Body of pancreas (tissue), 4 donors: Measurements from ENCODE around the gene MT1E. TPM values are rescaled to one million over a fixed set of nuclear protein-coding genes. Genes with fewer than 3 reads are reported as not detected.
A peak's percentile ranks its signal among the peaks of the same experiment; 100 is the strongest.
"Not testable (repeated sequence)": the region's sequence is repeated elsewhere in the genome, so short reads cannot be mapped to it uniquely, and the experiment has no call there.

ENCODE experiments used
- ATAC-seq: fragments of 150-250 bp; one replicate; pipeline ENCODE4 v1.9.1; 2016
- DNase-seq, 4 donors: peaks; one replicate each; pipeline ENCODE4 v3.0.0-alpha.2; 2019
- H3K27ac ChIP-seq, 4 donors: fragments of 200-600 bp; sonication (generic); 1 replicate in 3 of 4; 2 replicates in 1 of 4; pipeline versions ENCODE4 v1.5.1 to v1.6.1; 2016 to 2019; ENCODE audit warnings: mild to moderate bottlenecking in 1 of 4, mixed read lengths in 1 of 4, moderate library complexity in 1 of 4
- H3K27me3 ChIP-seq, 2 donors: fragments of 200-600 bp; sonication (generic); one replicate each; pipeline ENCODE4 v1.6.0; 2016; ENCODE audit warnings: mild to moderate bottlenecking in 1 of 2
- H3K36me3 ChIP-seq, 2 donors: fragments of 200-600 bp; sonication (generic); replicated peaks in 1 of 2; 2 replicates each; pipeline ENCODE4 v1.5.1; 2016; ENCODE audit warnings: low read depth in 2 of 2; ENCODE audit not compliant: insufficient read depth in 1 of 2
- H3K4me1 ChIP-seq: fragments of 200-600 bp; sonication (generic); one replicate; pipeline ENCODE4 v1.6.0; 2016
- H3K4me3 ChIP-seq, 2 donors: fragments of 200-600 bp; sonication (generic); 1 replicate in 1 of 2; 2 replicates in 1 of 2; pipeline ENCODE4 v1.5.1; 2016 to 2019
- H3K9me3 ChIP-seq, 3 donors: fragments of 200-600 bp; sonication (generic); 1 replicate in 2 of 3; 2 replicates in 1 of 3; pipeline ENCODE4 v1.5.1; 2016
- CTCF ChIP-seq, 7 experiments: fragments of 450-650 bp in 4 of 7; fragments of 200-600 bp in 3 of 7; sonication (generic) in 3 of 7; IDR thresholded peaks; one replicate each; pipeline ENCODE4 v1.5.1; 2016 to 2019; ENCODE audit warnings: antibody characterized with exemption in 7 of 7
- POLR2A ChIP-seq, 3 donors: fragments of 450-650 bp; IDR thresholded peaks; one replicate each; pipeline ENCODE4 v1.6.1; 2016; ENCODE audit warnings: antibody characterized with exemption in 3 of 3, mild to moderate bottlenecking in 2 of 3
- WGBS, 2 donors: methylation state at CpG; one replicate each; pipeline ENCODE4 v1.1.5; 2017; 5-methylcytosine and 5-hydroxymethylcytosine counted together
- intact Hi-C: fragments of 100-400 bp; cut with DNase I; formaldehyde crosslinking; loops from one replicate; pipeline ENCODE4 v1.15.1; 2023
- total RNA-seq, 2 donors: library from RNA; depleted of rRNA; stranded (reverse); fragments of >200 nt; gene quantifications; one replicate each; pipeline ENCODE4 v1.1.0, GENCODE V29; 2016

MT1E gene
- total RNA-seq, 2 donors from 2014 or later = 99.9 to 679 TPM

- H3K4me1 ChIP-seq = peaks cover 42% of the 10 kb centered on the region
- no peak overlapping the region for H3K4me3 ChIP-seq
- 28 to 40% methylated on average over 12 of the region's 12 CpGs for WGBS, 2 donors
- H3K27ac ChIP-seq = no peak overlapping the region
- DNase-seq (peak; percentile 57 to 68 (median 62)), ATAC-seq (peak; percentile 69)
- intact Hi-C loops = no loop called here
- no peaks in the 10 kb centered on the region for H3K9me3 ChIP-seq
- TF ChIP-seq POLR2A (IDR thresholded peaks at IDR 0.05) (no peak), CTCF (IDR thresholded peaks at IDR 0.05) (peak; percentile 64 to 87 (median 80))
- no peaks in the 10 kb centered on the region for H3K27me3 ChIP-seq
- H3K36me3 ChIP-seq = no peaks in the 10 kb centered on the region
Observed at GRCh38 chr16:56673921-56674320, 48.3 kb downstream of the MT1E start.

GRCh38 chr16:56674570-56674969 is 49.0 kb downstream of the MT1E start:
- peaks cover 41% of the 10 kb centered on the region for H3K4me1 ChIP-seq
- ATAC-seq, DNase-seq, intact Hi-C loops, H3K27ac ChIP-seq, H3K36me3 ChIP-seq, H3K9me3 ChIP-seq, H3K4me3 ChIP-seq, H3K27me3 ChIP-seq: not testable (repeated sequence)
- 83 to 86% methylated on average over 6 of the region's 6 CpGs for WGBS, 2 donors

DNA sequence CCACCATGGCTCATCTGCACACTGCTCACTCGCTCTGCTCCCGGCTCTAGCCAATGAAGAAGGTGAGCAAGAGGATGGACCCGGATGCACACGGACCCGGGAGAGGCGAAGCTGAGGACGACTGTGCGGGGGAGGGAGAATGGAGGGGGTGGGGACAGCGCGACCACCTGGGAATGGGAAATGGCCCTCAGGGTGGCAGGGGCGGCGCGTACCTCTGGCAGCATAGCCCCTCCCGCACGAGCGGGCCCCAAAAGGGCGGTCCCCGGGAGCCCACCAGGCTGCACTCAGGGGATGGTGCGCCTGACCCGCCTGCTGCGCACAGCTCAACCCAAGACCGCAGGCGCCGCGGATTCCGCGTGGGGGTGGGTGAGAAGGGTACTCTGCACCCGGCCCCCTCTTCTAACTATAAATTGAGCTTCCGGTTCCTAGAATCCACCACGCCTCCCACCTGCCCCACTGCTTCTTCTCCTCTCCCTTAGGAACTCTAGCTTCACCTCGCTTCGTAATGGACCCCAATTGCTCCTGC is 50.2 kb downstream of the MT1E start:
- WGBS, 2 donors = 36 to 67% methylated on average over 21 to 23 of the region's 32 CpGs
- no peak for DNase-seq
- ATAC-seq = no peak
- intact Hi-C loops = no loop called here
- Histone ChIP-seq H3K9me3 (no peaks in the 10 kb centered on the region), H3K27me3 (no peaks in the 10 kb centered on the region), H3K4me3 (no peak overlapping the region), H3K36me3 (no peaks in the 10 kb centered on the region), H3K27ac (no peak overlapping the region), H3K4me1 (peaks cover 40% of the 10 kb centered on the region)
- TF ChIP-seq POLR2A (IDR thresholded peaks at IDR 0.05) = no peak
- TF ChIP-seq CTCF (IDR thresholded peaks at IDR 0.05) = no peak

Other genes with a start within 250 kb of the MT1E start
- 100 to 1,000 TPM in 1 of 2 donors, 10 to 100 TPM in 1; 87.7 to 130 TPM for gene AMFR, start 200.2 kb upstream of the MT1E start, total RNA-seq
- gene NUDT21, start 174.4 kb upstream of the MT1E start, total RNA-seq = 10 to 100 TPM in 1 of 2 donors, 1 to 10 TPM in 1; 9.2 to 24.6 TPM
- 10 to 100 TPM in 1 of 2 donors, 1 to 10 TPM in 1; 6.6 to 15.6 TPM for gene OGFOD1, start 174.2 kb upstream of the MT1E start, total RNA-seq
- gene BBS2, start 105.8 kb upstream of the MT1E start, total RNA-seq = 10 to 100 TPM; 14.3 to 19.1 TPM
- not detected for gene MT4, start 60.7 kb upstream of the MT1E start, total RNA-seq
- not detected for gene MT3, start 36.3 kb upstream of the MT1E start, total RNA-seq
- gene MT2A, start 17.2 kb upstream of the MT1E start, total RNA-seq = 100 to 1,000 TPM in 1 of 2 donors, 10 to 100 TPM in 1; 20.0 to 211 TPM
- gene MT1M, start 6.9 kb downstream of the MT1E start, total RNA-seq = 100 to 1,000 TPM in 1 of 2 donors, 1 to 10 TPM in 1; 9.6 to 112 TPM
- 100 to 1,000 TPM in 1 of 2 donors, not detected in 1; 268 TPM for gene MT1A, start 12.9 kb downstream of the MT1E start, total RNA-seq
- gene MT1B, start 26.1 kb downstream of the MT1E start, total RNA-seq = not detected
- gene MT1F, start 32.2 kb downstream of the MT1E start, total RNA-seq = 10 to 100 TPM; 27.5 to 92.0 TPM
- gene MT1G, start 42.3 kb downstream of the MT1E start, total RNA-seq = 100 to 1,000 TPM in 1 of 2 donors, 10 to 100 TPM in 1; 95.2 to 413 TPM
- gene MT1H, start 44.0 kb downstream of the MT1E start, total RNA-seq = 1 to 10 TPM; 4.9 to 8.8 TPM
- gene MT1X, start 56.7 kb downstream of the MT1E start, total RNA-seq = 1,000 to 10,000 TPM in 1 of 2 donors, 100 to 1,000 TPM in 1; 430 to 1,140 TPM
- 10 to 100 TPM; 12.2 to 19.1 TPM for gene NUP93, start 104.3 kb downstream of the MT1E start, total RNA-seq
- gene SLC12A3, start 239.4 kb downstream of the MT1E start, total RNA-seq = not detected